OCI-LY7 (cell line): ENCODE measurements around the gene KTN1.

Experiments
- CTCF ChIP-seq: fragments of 200-600 bp; sonication (generic); conservative IDR thresholded peaks from 2 replicates; pipeline ENCODE4 v1.5.1; 2014; ENCODE audit warnings: mild to moderate bottlenecking, antibody characterized with exemption, low read length, moderate library complexity, mixed read lengths
- EZH2phosphoT487 ChIP-seq: fragments of 200-600 bp; sonication (generic); IDR thresholded peaks from 2 replicates; pipeline ENCODE4 v1.6.1; 2018; ENCODE audit warnings: low read depth, borderline replicate concordance, mild to moderate bottlenecking, mixed run types, antibody characterized with exemption, low read length, moderate library complexity, mixed read lengths

- TF ChIP-seq CTCF (no peak), EZH2phosphoT487 (no peak)
These were observed 71.0 kb downstream of the KTN1 start for GRCh38 chr14:55650992-55651391.
